Activated CD8-positive, alpha-beta T cell treated with anti-CD3 and anti-CD28 coated beads for 36 hours (primary cell): ENCODE results near the gene DIAPH2. TPM values are rescaled to one million over a fixed set of nuclear protein-coding genes. Genes with fewer than 3 reads are reported as not detected.

Experiments used
- ATAC-seq: fragments of 200-7000 bp; cut with Tn5 transposase; one replicate; pipeline ENCODE4 v1.10.0; 2021; ENCODE audit warnings: mild to moderate bottlenecking, moderate library complexity
- CTCF ChIA-PET: fragments of 350-600 bp; sonication (Branson Sonifier 250); formaldehyde crosslinking; loops from one replicate; lab custom pipeline; 2021; ENCODE audit warnings: antibody characterized with exemption; lab: Charles Lee
- POLR2A ChIA-PET: fragments of 350-600 bp; sonication (Branson Sonifier 250); formaldehyde crosslinking; loops from one replicate; lab custom pipeline; 2021; ENCODE audit warnings: antibody characterized with exemption; lab: Charles Lee
- DNase-seq: peaks from one replicate; pipeline ENCODE4 v3.0.0-alpha.2; 2020
- H3K27ac Mint-ChIP-seq: one replicate; pipeline ENCODE4 v1.8.0; 2021; ENCODE audit warnings: mild to moderate bottlenecking, mixed read lengths
- H3K27me3 Mint-ChIP-seq: one replicate; pipeline ENCODE4 v1.8.0; 2021; ENCODE audit warnings: mixed read lengths
- H3K36me3 Mint-ChIP-seq: one replicate; pipeline ENCODE4 v1.8.0; 2021; ENCODE audit warnings: low read depth, mixed read lengths
- H3K4me1 Mint-ChIP-seq: one replicate; pipeline ENCODE4 v1.8.0; 2021; ENCODE audit warnings: low read depth, mixed read lengths
- H3K4me3 Mint-ChIP-seq: one replicate; pipeline ENCODE4 v1.8.0; 2021; ENCODE audit warnings: mild to moderate bottlenecking, moderate library complexity, mixed read lengths
- H3K9me3 Mint-ChIP-seq: one replicate; pipeline ENCODE4 v1.8.0; 2021; ENCODE audit warnings: mixed read lengths
- intact Hi-C: fragments of 100-400 bp; cut with micrococcal nuclease; formaldehyde crosslinking; loops from one replicate; pipeline ENCODE4 v1.10.0; 2022
- total RNA-seq, 2 experiments: library from RNA; stranded (reverse); gene quantifications; one replicate each; pipeline ENCODE4 v1.2.3, GENCODE V29; 2021
- TF ChIP-seq, protein P1 (sequence below): fragments of 200-600 bp; IDR thresholded peaks from one replicate; pipeline ENCODE4 v1.8.0; 2022; ENCODE audit warnings: antibody characterized with exemption, mild to moderate bottlenecking

The DIAPH2 gene
- total RNA-seq, 2 experiments from 2014 or later, result 8.1 to 8.5 TPM

DNA sequence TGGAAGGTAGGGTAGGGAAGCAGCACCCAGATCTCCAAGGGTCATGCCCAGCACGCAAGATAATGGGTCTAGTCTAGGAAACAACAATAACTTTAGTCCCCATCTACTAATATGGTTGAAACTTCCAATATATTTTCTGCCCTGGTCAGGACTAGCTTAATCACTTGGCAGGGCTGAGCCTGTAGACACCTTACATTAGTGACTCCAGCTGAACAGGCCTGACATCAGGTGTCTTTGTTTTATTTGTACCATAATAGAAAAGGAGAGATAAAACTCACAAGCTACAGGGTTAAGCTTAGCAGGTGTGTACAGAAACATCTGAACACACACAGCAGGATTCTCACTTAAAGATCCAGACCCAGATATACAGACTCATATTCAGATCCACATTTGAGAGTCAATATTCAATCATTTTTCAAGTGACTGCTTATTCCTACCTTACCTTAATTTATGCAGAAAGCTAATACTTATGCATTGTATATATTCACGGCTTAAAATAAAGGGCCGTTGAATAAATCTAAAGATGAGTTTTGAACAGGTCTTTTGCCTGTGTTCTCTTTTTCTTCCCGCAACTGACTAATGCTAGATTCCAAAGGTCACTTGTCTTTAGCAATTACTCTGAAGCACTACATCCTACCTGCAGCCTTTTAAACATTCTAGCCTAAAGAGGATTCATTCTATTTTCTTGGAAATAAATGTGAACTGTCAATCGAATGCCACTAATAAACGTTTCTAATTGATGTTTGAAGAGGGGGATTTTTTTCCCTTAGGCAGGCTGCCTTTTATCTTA, 944.4 kb downstream of the DIAPH2 start:
- Mint-ChIP-seq H3K36me3 (no peaks in the 10 kb centered on the region), H3K27ac (no peak overlapping the region), H3K9me3 (no peaks in the 10 kb centered on the region), H3K27me3 (peaks cover 4% of the 10 kb centered on the region), H3K4me3 (no peak overlapping the region), H3K4me1 (no peaks in the 10 kb centered on the region)
- DNase-seq, result no peak
- POLR2A ChIA-PET, result no interaction called here
- intact Hi-C loops, result no loop called here
- TF ChIP-seq, protein P1, sequence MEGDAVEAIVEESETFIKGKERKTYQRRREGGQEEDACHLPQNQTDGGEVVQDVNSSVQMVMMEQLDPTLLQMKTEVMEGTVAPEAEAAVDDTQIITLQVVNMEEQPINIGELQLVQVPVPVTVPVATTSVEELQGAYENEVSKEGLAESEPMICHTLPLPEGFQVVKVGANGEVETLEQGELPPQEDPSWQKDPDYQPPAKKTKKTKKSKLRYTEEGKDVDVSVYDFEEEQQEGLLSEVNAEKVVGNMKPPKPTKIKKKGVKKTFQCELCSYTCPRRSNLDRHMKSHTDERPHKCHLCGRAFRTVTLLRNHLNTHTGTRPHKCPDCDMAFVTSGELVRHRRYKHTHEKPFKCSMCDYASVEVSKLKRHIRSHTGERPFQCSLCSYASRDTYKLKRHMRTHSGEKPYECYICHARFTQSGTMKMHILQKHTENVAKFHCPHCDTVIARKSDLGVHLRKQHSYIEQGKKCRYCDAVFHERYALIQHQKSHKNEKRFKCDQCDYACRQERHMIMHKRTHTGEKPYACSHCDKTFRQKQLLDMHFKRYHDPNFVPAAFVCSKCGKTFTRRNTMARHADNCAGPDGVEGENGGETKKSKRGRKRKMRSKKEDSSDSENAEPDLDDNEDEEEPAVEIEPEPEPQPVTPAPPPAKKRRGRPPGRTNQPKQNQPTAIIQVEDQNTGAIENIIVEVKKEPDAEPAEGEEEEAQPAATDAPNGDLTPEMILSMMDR, result no peak
- no peak for ATAC-seq
- CTCF ChIA-PET, result no interaction called here

DNA sequence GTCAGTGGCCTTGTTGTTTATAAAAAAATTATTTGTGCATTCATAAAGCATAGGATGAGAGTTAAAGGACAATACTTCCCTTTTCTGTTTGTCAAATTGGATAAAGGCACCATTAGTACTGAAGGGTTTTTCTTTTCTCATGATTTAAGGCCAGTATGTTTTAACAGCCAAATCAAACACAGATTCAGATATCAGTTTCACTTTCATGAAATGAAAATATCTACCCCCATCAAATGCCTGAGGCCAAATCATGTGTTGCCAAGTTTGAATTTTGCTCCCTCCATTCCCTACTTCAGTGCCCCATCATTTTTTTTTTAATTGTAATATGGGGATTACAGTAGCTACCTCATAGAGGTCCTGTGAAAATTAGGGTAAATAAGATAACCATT, 944.9 kb downstream of the DIAPH2 start:
- ChIA-PET POLR2A (no interaction called here), CTCF (no interaction called here)
- intact Hi-C loops, result no loop called here
- Mint-ChIP-seq H3K27me3 (peaks cover 4% of the 10 kb centered on the region), H3K4me3 (no peak overlapping the region), H3K27ac (no peak overlapping the region), H3K36me3 (no peaks in the 10 kb centered on the region), H3K4me1 (no peaks in the 10 kb centered on the region), H3K9me3 (no peaks in the 10 kb centered on the region)
- no peak for ATAC-seq
- no peak for DNase-seq
- TF ChIP-seq, protein P1, result no peak

DNA sequence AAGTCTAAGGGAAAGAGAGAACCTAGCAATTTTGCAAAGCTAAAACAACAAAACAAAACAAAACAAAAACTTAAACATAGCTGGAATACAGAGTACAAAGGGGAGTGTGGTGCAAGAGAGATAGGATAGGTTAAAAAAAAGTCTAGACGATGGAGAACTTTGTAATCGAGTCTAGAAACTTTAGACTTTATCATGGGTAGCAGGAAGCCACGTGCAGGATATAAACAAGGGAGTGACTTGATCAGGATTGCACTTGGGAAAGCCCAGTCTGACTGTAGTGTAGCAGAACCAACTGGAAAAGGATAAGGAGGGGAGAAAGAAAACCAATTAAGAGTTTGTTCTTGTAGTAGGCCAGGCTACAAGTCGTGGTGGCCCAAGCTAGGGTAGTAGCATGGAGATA, 949.2 kb downstream of the DIAPH2 start:
- no peaks in the 10 kb centered on the region for H3K36me3 Mint-ChIP-seq
- DNase-seq, result no peak
- no peak overlapping the region for H3K27ac Mint-ChIP-seq

DNA sequence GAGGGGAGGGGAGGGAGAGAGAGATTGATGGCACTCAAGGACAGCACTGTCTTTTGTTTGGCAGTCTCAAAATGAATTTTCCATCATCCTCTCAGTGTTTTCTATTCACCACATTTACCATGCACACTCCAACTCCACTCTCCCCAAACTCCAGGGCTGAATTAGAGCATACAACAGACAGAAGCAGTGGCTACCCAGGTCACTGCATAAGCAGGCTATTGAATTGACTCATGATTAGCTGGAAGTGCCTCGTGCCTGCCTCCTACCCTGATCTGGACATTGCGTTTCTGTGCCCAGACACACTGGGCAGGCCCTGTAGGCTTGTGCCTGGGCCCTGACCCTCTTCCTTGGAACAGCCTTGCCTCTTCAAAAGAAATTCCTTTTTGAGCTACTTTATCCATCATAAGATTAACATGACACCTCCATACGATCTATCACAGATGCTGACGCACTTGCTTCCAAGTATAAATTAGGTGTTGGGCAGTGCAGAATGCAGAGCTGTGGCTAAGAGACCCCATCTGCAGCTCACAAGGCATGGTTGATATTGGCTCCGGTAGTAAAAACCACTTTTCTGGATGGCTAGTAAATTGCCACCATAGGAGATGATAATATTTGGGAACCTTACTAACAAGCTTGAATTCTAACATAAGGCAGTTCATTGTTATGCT, 952.0 kb downstream of the DIAPH2 start:
- DNase-seq (no peak), ATAC-seq (no peak)
- H3K36me3 Mint-ChIP-seq, result no peaks in the 10 kb centered on the region
- no peak overlapping the region for H3K27ac Mint-ChIP-seq
- intact Hi-C loops, result no loop called here
- no peaks in the 10 kb centered on the region for H3K9me3 Mint-ChIP-seq
- peaks cover 5% of the 10 kb centered on the region for H3K4me1 Mint-ChIP-seq
- CTCF ChIA-PET, result interaction anchor here (0.6 kb wide), 1 partner anchor 59 kb away, joined by 3 read pairs; no protein-coding TSS in a partner anchor
- POLR2A ChIA-PET, result no interaction called here
- H3K4me3 Mint-ChIP-seq, result no peak overlapping the region
- TF ChIP-seq, protein P1, result no peak
- H3K27me3 Mint-ChIP-seq, result no peaks in the 10 kb centered on the region

More for the DNA sequence above, 949.2 kb downstream of the DIAPH2 start:
- Mint-ChIP-seq H3K9me3 (no peaks in the 10 kb centered on the region), H3K4me3 (no peak overlapping the region), H3K4me1 (no peaks in the 10 kb centered on the region), H3K27me3 (peaks cover 4% of the 10 kb centered on the region)
- TF ChIP-seq, protein P1, result no peak
- ChIA-PET CTCF (no interaction called here), POLR2A (no interaction called here)
- ATAC-seq, result no peak
- intact Hi-C loops, result no loop called here

DNA sequence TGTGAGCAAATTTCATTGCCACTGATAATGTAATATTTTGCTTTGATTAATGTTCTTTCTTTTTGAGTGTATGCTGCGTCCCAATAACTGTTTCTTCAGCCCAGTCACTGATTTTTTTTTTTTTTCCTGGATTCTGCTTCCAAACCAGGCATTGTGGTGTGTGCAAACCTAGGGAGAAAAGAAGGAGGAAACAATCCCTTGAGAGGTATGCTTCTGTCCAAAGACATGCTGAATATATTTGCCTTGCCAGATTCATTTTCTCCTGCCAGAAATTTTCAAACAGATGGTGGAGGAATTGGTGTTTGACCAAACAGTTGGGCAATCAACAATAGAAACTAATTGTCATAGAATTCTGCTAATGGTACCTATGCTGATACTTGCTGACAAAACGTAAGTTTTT, 952.6 kb downstream of the DIAPH2 start:
- POLR2A ChIA-PET, result no interaction called here
- TF ChIP-seq, protein P1, result no peak
- H3K36me3 Mint-ChIP-seq, result no peaks in the 10 kb centered on the region

More for the DNA sequence above, 952.6 kb downstream of the DIAPH2 start:
- Mint-ChIP-seq H3K4me1 (peaks cover 5% of the 10 kb centered on the region), H3K4me3 (no peak overlapping the region), H3K27ac (no peak overlapping the region), H3K9me3 (no peaks in the 10 kb centered on the region), H3K27me3 (no peaks in the 10 kb centered on the region)
- ATAC-seq (no peak), DNase-seq (no peak)
- CTCF ChIA-PET, result interaction anchor here (0.6 kb wide), 1 partner anchor 59 kb away, joined by 3 read pairs; no protein-coding TSS in a partner anchor
- intact Hi-C loops, result no loop called here
